WI38 (cell line): ENCODE data around the gene TMEM185A.
"Not testable (repeated sequence)": the region's sequence is repeated elsewhere in the genome, so short reads cannot be mapped to it uniquely, and the experiment has no call there.

ENCODE experiments used
- H3K4me3 ChIP-seq: 2 replicates; pipeline ENCODE4 v1.5.1; 2011; ENCODE audit warnings: low read depth, mild to moderate bottlenecking, control low read depth, low read length
- CTCF ChIP-seq: IDR thresholded peaks from 2 replicates; pipeline ENCODE4 v1.5.1; 2012; ENCODE audit warnings: low read depth, mild to moderate bottlenecking, control low read depth, low read length

The TMEM185A gene

DNA sequence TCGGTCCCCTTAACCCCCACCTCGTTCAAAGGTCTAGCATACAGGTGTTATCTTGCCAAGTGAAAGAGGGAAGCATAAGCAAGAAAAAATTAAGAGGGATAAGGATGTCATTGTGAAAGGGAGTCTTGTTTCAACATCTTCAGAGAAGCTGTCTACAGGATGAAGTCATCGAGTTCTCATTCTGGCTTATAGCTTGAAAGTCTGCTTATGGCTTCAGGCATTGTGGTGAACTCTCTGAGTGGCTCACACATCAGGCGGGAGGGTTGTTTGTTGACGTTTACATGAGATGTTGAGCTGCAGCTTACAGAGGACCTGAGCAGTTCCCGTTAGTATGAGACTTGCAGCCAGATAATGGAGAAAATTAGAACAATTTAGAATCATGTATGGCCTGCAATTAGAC, 60.9 kb downstream of the TMEM185A start:
- no peak for TF ChIP-seq CTCF
- H3K4me3 ChIP-seq = no peak overlapping the region

GRCh38 chrX:149569770-149570169, 61.8 kb downstream of the TMEM185A start:
- H3K4me3 ChIP-seq = no peak overlapping the region
- TF ChIP-seq CTCF = no peak

- no peak overlapping the region for H3K4me3 ChIP-seq
- TF ChIP-seq CTCF = no peak
Observed at GRCh38 chrX:149568701-149569296, 62.8 kb downstream of the TMEM185A start.

DNA sequence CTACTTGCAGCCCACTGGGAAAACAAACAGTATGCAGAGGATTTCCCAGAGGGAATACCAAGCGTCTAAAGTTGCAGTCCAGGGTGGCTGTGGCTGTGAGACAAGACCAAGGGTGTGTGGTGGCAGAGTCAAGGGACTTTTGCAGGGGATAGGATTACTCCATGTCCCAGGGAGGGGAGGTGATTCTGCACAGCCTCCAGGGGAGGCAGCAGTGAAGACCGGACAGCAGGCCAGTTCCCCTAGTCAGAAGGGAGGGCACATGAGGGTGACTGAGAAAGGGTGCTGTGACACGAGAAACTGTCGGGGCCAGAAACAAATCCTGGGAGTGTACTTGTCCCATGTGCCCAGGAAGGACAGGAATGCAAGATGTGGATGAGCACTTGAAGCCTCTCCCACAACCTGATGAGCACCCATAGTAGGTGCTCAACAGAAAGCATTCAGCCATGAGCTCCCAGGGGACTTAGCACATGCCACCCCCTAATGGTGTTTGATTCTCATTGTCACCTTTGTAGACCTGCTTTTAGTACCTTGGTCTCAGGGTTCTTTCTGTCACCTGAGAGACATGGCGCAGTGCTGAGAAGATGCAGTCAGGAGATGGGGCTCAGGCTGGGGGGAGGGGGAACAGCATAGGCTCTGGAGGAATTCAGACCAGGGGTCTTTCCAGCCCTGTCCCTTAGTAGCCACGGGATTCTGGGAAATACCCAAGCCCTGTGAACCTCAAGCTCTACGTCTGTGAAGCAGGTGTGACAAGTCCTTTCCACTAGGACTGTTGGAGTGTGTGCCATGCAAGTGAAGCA, 63.8 kb downstream of the TMEM185A start:
- H3K4me3 ChIP-seq = no peak overlapping the region
- no peak for TF ChIP-seq CTCF

GRCh38 chrX:149563359-149563758, 68.2 kb downstream of the TMEM185A start:
- no peak overlapping the region for H3K4me3 ChIP-seq
- no peak for TF ChIP-seq CTCF

DNA sequence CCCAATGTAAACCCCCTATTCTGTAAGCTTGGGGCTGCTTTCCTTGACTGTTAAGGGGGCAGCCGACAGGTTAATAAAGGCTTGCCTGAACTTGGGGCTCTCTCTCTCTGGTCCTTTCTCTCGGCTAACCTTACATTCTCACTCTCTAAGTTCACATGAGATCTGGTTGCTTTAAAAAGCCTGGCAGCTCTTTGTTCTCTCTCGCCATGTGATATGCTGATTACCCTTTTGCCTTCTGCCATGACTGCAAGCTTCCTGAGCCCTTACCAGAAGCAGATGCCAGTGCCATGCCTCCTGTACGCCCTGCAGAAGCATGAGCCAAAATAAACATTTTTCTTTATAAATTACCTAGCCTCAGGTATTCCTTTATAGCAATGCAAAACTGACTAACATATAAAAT, 76.3 kb downstream of the TMEM185A start:
- H3K4me3 ChIP-seq = not testable (repeated sequence)

DNA sequence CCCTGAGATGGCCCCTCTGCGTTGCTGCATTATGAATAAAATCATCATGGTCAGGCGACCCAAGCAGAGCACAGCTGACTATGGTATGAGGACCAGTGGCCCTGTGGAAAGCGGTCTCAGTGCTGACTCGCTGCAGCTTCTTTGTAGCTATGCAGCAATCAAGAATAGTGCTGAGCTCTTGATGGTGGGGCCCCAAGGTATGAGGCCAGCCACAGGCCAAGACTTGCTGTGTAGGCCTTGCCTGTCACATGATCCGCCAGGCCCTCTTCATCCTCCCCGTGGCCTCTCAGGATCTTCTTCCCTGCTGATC, 79.7 kb downstream of the TMEM185A start:
- not testable (repeated sequence) for H3K4me3 ChIP-seq

- not testable (repeated sequence) for H3K4me3 ChIP-seq
Observed at GRCh38 chrX:149551245-149551938, 80.2 kb downstream of the TMEM185A start.

DNA sequence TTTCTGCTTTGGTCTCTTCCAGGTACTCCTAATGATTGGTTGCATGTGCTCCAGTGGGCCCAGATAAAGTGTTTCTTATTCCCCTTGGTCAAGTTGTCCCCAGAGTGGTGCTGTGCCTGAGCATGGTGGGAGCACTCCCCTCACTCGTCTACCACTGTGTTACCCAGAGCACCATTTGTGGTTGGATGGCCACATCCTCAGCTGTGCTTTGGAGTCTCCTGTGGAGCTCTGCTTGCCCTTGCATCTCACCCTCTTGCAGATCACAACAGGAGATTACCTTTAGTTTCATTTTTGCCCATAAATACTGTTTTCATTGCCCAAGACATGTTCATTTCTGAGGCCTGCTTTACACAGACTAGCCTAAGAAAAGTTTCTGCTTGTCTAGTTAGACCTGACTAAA, 81.1 kb downstream of the TMEM185A start:
- H3K4me3 ChIP-seq = not testable (repeated sequence)

GRCh38 chrX:149549701-149550100, 81.9 kb downstream of the TMEM185A start, which contains the start of gene HSFX3:
TSS of gene HSFX3 (minus strand) at chrX:149549924. CDS start at chrX:149549852, 72 bp downstream.
- not testable (repeated sequence) for H3K4me3 ChIP-seq

DNA sequence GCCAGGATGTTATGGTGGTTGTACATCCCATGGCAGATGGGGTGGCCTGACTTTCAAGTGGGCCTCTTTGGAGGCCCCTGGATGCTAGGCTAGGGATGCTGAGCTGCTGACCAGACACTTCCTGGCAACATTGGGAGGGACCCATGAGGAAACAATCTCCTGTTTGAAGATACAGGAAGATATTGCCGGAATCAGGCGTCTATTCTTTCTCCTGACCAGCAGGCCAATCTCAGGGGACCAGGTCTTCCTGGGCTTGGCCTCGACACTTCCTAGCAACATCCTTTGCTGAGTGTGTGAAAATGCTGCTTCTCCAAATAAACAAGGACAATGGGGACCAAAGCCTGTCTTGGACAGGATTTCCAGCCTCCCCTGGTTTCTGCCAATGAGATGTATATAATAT, 83.8 kb downstream of the TMEM185A start:
- not testable (repeated sequence) for H3K4me3 ChIP-seq

DNA sequence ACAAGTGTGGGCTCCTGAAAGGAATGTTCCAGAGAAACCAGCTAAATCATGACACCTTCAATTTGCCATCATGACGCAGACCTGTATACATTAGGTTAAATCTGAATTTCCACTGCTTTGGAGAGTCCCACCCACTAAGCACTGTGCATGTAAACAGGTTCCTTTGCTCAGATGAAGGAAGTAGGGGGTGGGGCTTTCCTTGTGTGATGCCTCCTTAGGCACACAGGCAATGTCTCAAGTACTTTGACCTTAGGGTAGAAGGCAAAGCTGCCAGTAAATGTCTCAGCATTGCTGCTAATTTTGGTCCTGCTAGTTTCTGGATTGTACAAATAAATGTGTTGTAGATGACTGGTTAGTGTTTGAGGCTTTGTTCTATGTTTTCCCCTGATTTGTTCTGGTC, 84.6 kb downstream of the TMEM185A start:
- H3K4me3 ChIP-seq = not testable (repeated sequence)
